Fibroblast of mammary gland (primary cell): ENCODE data around the gene NATD1.
A peak's percentile ranks its signal among the peaks of the same experiment; 100 is the strongest.

Source experiments
- DNase-seq: peaks from one replicate; pipeline ENCODE4 v3.0.0-alpha.2; 2010; ENCODE audit warnings: low read depth
- H3K4me3 ChIP-seq: 2 replicates; pipeline ENCODE4 v1.5.1; 2011; ENCODE audit warnings: low read depth, mild to moderate bottlenecking, low read length, moderate library complexity; ENCODE audit not compliant: control insufficient read depth
- TF ChIP-seq, protein P1 (sequence below): conservative IDR thresholded peaks from 2 replicates; pipeline ENCODE4 v1.5.1; 2011; ENCODE audit warnings: low read depth, low read length, inconsistent platforms; ENCODE audit not compliant: control insufficient read depth, insufficient read depth

NATD1 gene

DNA sequence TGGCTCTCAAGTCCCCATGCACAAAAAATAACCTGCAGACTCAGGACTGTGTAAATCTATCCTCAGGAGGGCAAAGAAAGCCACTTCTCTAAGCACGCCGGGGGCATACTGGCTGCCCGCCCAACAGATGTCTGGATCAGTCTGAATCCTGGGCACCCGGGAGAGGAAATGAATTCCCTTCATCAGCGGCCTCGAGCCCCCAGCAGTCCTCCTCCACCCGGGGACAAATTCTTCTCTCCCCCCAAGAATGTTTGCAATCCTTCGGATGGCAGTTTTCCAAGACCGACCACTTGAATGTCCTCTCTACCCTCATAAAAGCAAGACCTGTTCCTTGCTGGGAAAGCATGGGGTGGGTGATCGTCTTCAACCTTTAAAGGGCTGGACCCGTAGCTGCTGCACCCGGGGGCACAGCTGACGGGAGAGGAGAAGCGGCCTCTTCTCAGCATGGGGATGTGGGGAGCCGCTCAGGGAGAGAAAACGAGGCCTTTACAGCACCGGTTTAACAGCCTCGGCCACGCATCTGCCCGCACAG is 21.9 kb upstream of the NATD1 start:
- TF ChIP-seq, protein P1, sequence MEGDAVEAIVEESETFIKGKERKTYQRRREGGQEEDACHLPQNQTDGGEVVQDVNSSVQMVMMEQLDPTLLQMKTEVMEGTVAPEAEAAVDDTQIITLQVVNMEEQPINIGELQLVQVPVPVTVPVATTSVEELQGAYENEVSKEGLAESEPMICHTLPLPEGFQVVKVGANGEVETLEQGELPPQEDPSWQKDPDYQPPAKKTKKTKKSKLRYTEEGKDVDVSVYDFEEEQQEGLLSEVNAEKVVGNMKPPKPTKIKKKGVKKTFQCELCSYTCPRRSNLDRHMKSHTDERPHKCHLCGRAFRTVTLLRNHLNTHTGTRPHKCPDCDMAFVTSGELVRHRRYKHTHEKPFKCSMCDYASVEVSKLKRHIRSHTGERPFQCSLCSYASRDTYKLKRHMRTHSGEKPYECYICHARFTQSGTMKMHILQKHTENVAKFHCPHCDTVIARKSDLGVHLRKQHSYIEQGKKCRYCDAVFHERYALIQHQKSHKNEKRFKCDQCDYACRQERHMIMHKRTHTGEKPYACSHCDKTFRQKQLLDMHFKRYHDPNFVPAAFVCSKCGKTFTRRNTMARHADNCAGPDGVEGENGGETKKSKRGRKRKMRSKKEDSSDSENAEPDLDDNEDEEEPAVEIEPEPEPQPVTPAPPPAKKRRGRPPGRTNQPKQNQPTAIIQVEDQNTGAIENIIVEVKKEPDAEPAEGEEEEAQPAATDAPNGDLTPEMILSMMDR: no peak
- DNase-seq: no peak
- peak overlapping the region; percentile 58 for H3K4me3 ChIP-seq

DNA sequence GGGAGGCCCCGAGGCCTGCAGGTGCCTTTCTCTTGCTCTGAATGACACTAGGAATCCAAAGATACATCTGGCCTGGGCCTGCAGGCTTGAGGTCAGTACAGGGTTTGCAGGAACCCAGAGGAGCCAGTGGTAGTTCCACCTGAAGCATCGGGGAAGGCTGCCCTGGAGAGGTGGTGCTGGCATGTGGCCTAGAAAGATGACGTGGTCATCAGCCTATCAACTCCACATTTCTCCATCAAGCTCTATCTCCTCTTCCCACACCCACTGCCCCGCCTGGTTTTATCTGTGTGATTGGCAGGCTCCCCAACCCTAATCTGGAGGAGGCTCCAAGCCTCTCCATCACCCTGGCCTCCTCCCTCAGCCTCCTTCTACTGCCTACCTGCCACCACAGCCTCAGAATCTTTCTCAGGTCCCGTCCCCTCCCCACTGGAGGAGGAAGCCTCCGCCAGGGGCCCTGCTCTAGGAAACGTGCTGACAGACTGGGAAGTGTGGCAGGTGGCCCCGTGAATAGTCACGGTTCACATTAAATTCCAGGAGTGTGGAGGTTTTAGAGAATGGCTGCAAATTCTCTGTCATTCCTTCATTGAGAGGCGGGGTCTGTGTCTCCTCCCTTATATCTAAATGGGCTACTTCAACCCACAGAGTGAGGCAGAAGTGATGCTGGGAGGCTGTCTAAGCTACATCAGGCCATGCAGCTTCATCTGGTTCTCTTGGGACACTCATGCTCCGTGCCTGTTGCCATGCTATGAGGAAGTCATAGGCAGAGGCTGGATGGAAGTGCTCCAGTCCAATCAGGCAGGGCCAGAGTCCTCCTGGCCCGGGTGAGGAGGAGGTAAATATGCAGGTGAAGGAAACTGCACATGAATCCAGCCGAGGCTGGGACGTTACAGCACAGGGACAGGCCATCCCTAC is 19.9 kb upstream of the NATD1 start:
- TF ChIP-seq, protein P1: no peak
- no peak overlapping the region for H3K4me3 ChIP-seq
- DNase-seq: no peak

DNA sequence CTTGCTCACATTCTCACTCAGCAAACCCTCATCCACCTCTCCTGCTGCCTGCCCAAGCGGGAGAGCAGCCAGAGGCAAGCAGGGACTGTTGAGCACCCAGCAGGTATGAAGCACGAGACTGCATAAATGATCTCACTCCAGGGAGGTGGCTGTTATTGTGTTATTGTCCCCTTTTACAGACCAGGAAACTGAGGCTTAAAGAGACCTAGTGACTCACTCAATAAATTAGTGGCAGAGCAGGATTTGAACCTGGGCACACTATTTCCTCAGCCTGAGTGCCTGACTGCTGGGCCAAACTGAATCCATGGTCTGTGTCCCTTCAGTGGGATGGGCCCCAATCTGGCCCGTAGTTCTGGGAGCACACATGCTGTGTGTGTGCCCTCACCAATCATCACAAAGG is 19.0 kb upstream of the NATD1 start:
- no peak overlapping the region for H3K4me3 ChIP-seq
- TF ChIP-seq, protein P1: no peak
- DNase-seq: no peak

DNA sequence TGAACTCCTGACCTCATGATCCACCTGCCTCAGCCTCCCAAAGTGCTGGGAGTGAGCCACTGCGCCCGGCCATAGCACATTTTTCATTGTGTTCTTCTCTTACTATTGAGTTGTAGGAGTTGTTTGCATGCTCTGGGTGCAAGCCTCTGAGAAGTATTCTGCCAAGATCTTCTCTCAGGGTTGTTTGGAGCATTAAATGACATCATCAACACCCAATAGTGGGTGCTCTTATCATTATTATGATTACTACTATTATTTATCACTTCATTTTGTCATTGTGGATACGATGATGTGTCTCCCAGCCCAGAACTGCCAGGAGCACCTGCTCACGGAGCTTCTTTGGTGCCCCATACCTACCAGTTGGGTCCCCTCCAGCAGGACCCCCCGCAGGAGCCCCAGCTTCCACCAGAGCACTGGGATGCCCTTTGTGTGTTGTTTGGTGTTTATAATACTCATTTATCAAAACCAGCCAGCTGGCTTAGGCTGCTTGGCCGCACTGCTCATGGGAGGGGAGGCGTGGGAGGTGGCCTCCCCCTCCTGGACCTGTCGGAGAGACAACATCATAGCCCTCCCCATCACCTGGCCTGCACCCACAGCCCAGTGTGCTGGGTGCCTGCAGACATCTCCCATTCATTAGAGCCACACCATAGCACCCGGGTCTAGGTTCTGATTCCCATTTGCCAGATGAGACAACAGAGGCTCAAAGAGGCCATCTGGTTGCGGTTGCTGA is 18.4 kb upstream of the NATD1 start:
- TF ChIP-seq, protein P1: no peak
- no peak for DNase-seq
- no peak overlapping the region for H3K4me3 ChIP-seq

DNA sequence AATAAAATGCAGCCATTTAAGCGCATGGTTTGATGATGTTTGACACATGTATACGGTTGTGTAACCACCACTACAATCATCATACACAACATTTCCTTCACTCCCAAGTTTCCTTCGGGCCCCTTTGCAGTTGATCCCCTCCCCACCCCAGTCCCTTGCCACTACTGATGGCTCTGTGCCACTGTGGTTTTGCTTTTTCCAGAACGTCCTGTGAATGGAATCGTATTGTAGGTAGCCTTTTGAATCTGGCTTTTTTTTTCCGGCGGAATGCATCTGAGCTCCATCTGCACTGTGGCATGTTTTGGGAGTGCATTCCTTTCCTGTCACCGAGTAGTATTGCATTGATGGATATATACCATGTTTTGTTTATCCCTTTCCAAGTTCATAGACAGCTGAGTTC is 16.2 kb upstream of the NATD1 start:
- TF ChIP-seq, protein P1: no peak
- DNase-seq: no peak
- H3K4me3 ChIP-seq: no peak overlapping the region

DNA sequence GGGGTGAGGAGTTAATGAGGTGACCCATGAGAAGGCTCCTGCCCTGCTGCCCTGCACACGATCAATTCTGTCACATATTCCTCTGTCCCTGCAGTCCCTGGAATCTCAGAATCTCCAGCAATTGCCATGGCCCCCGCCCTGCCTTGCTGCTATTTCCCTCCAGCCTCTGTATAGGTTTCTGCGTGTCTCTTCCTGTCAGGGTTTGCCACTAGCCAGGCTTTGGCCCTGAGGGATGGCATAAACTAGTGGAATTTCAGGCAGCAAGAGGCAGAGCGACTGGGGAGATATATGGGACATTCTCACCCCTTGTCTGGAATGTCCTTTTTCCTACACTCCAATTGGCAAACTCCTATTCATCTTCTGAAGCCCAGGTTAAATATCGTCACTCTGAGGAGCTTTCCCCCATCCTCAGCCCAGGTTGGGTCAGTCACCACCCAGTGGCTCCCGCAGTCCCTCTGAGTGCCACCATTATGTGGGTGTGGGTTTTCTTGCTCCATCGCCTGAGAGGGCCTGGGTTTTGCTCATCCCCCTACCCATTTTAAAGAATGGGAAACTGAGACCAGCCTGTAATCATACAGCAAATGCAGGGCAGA is 15.5 kb upstream of the NATD1 start:
- no peak overlapping the region for H3K4me3 ChIP-seq
- TF ChIP-seq, protein P1: no peak
- DNase-seq: no peak
